Bronchial epithelial cell (primary cell): Measurements from ENCODE around the gene ALPK3. TPM values are rescaled to one million over a fixed set of nuclear protein-coding genes. Genes with fewer than 3 reads are reported as not detected.

Experiments used
- DNase-seq: peaks from one replicate; pipeline ENCODE4 v3.0.0-alpha.2; 2010; ENCODE audit warnings: low read depth
- FAIRE-seq: peaks from 2 replicates; lab custom pipeline; 2011; peaks lifted over from hg19 to GRCh38; lab: Jason Lieb, UNC
- H3K27me3 ChIP-seq: 2 replicates; pipeline ENCODE4 v1.5.1; 2011; ENCODE audit warnings: low read length; ENCODE audit not compliant: control insufficient read depth, insufficient read depth
- H3K36me3 ChIP-seq: 2 replicates; pipeline ENCODE4 v1.5.1; 2011; ENCODE audit warnings: low read length; ENCODE audit not compliant: control insufficient read depth, insufficient read depth
- H3K4me3 ChIP-seq: 2 replicates; pipeline ENCODE4 v1.5.1; 2011; ENCODE audit warnings: mild to moderate bottlenecking, low read depth, low read length, control low read depth
- CTCF ChIP-seq: IDR thresholded peaks from 2 replicates; pipeline ENCODE4 v1.5.1; 2011; ENCODE audit warnings: mild to moderate bottlenecking, moderate library complexity, low read length, control low read depth, inconsistent platforms; ENCODE audit not compliant: insufficient read depth, severe bottlenecking
- total RNA-seq: library from RNA; depleted of rRNA; stranded (reverse); fragments of >200 nt; gene quantifications from 2 replicates; pipeline ENCODE4 v1.2.1, GENCODE V29; 2014

ALPK3 gene
- total RNA-seq, 1 donor from 2014 or later, result 0.26 TPM

- H3K36me3 ChIP-seq, result no peaks in the 10 kb centered on the region
- no peak overlapping the region for H3K4me3 ChIP-seq
- FAIRE-seq (peak; percentile 60), DNase-seq (no peak)
- TF ChIP-seq CTCF, result no peak
- no peaks in the 10 kb centered on the region for H3K27me3 ChIP-seq
Measured at GRCh38 chr15:84864444-84864795, 47.3 kb downstream of the ALPK3 start.

- no peak for TF ChIP-seq CTCF
Measured at GRCh38 chr15:84865074-84865569, 48.0 kb downstream of the ALPK3 start.

GRCh38 chr15:84868037-84868880 is 51.1 kb downstream of the ALPK3 start:
- no peak for FAIRE-seq
- Histone ChIP-seq H3K4me3 (no peak overlapping the region), H3K27me3 (no peaks in the 10 kb centered on the region), H3K36me3 (no peaks in the 10 kb centered on the region)
- no peak for DNase-seq
- no peak for TF ChIP-seq CTCF

More at GRCh38 chr15:84865074-84865569, 48.0 kb downstream of the ALPK3 start:
- Histone ChIP-seq H3K27me3 (no peaks in the 10 kb centered on the region), H3K36me3 (no peaks in the 10 kb centered on the region), H3K4me3 (no peak overlapping the region)
- DNase-seq (no peak), FAIRE-seq (no peak)

DNA sequence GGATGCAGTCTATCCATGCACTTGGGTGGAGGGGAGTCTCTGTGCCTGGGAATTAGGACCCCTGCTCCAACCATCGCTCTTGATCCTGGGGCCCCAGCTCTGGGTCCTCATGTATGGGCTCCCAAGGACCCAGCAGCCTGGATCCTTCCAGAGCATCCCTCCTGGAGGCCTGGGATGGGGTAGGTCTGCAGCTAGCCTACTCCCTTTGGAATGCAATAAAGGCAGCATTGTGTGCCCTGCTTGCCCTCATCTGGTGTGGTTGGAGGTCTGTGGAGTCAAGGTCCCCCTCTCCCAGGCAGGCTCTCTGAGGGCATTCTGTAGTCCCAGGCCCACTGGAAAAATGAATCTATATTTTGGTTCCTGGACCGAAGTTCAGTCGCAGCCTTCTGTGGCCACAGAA is 52.4 kb downstream of the ALPK3 start:
- DNase-seq (no peak), FAIRE-seq (no peak)
- Histone ChIP-seq H3K4me3 (no peak overlapping the region), H3K36me3 (no peaks in the 10 kb centered on the region), H3K27me3 (no peaks in the 10 kb centered on the region)
- no peak for TF ChIP-seq CTCF

- H3K4me3 ChIP-seq, result no peak overlapping the region
- no peak for FAIRE-seq
- TF ChIP-seq CTCF, result no peak
- H3K27me3 ChIP-seq, result no peaks in the 10 kb centered on the region
- no peaks in the 10 kb centered on the region for H3K36me3 ChIP-seq
- DNase-seq, result no peak
Measured at GRCh38 chr15:84871428-84871985, 54.4 kb downstream of the ALPK3 start.
